ENCODE data around the gene PDK4.

Gene PDK4

GRCh38 chr7:95550546-95550945 is 45.8 kb downstream of the PDK4 start:
- TF ChIP-seq REST (IDR thresholded peaks at IDR 0.05; ENCODE audit: insufficient read depth in 1 of 2, low read depth in 2 of 2, low read length in 2 of 2) (no peak), FOXP2 (optimal IDR thresholded peaks at IDR 0.05; ENCODE audit: borderline replicate concordance, extremely low read depth, extremely low read length, insufficient read depth) (no peak), TAF1 (IDR thresholded peaks at IDR 0.05; ENCODE audit: borderline replicate concordance, insufficient read depth, low read length) (no peak), POLR2AphosphoS5 (IDR thresholded peaks at IDR 0.05; ENCODE audit: low read depth, low read length) (no peak)

GRCh38 chr7:95549818-95550529 is 46.3 kb downstream of the PDK4 start:
- TF ChIP-seq FOXP2 (optimal IDR thresholded peaks at IDR 0.05; ENCODE audit: borderline replicate concordance, extremely low read depth, extremely low read length, insufficient read depth) (no peak), SIN3A (IDR thresholded peaks at IDR 0.05; ENCODE audit: borderline replicate concordance, insufficient read depth, low read length) (no peak), TAF1 (IDR thresholded peaks at IDR 0.05; ENCODE audit: borderline replicate concordance, insufficient read depth, low read length) (no peak), REST (IDR thresholded peaks at IDR 0.05; ENCODE audit: insufficient read depth in 1 of 2, low read depth in 2 of 2, low read length in 2 of 2) (no peak), POLR2AphosphoS5 (IDR thresholded peaks at IDR 0.05; ENCODE audit: low read depth, low read length) (no peak)

- TF ChIP-seq POLR2AphosphoS5 (IDR thresholded peaks at IDR 0.05; ENCODE audit: low read depth, low read length) (no peak), TAF1 (IDR thresholded peaks at IDR 0.05; ENCODE audit: borderline replicate concordance, insufficient read depth, low read length) (no peak), REST (IDR thresholded peaks at IDR 0.05; ENCODE audit: insufficient read depth in 1 of 2, low read depth in 2 of 2, low read length in 2 of 2) (no peak), SIN3A (IDR thresholded peaks at IDR 0.05; ENCODE audit: borderline replicate concordance, insufficient read depth, low read length) (no peak), FOXP2 (optimal IDR thresholded peaks at IDR 0.05; ENCODE audit: borderline replicate concordance, extremely low read depth, extremely low read length, insufficient read depth) (no peak)
Observed at GRCh38 chr7:95547361-95548348, 48.7 kb downstream of the PDK4 start.

GRCh38 chr7:95546647-95547046 is 49.7 kb downstream of the PDK4 start:
- TF ChIP-seq SIN3A (IDR thresholded peaks at IDR 0.05; ENCODE audit: borderline replicate concordance, insufficient read depth, low read length) = no peak
- no peak for TF ChIP-seq TAF1 (IDR thresholded peaks at IDR 0.05; ENCODE audit: borderline replicate concordance, insufficient read depth, low read length)
- TF ChIP-seq FOXP2 (optimal IDR thresholded peaks at IDR 0.05; ENCODE audit: borderline replicate concordance, extremely low read depth, extremely low read length, insufficient read depth) = no peak
- no peak for TF ChIP-seq REST (IDR thresholded peaks at IDR 0.05; ENCODE audit: insufficient read depth in 1 of 2, low read depth in 2 of 2, low read length in 2 of 2)
- no peak for TF ChIP-seq POLR2AphosphoS5 (IDR thresholded peaks at IDR 0.05; ENCODE audit: low read depth, low read length)
